GM19463 (cell line): ENCODE data around the gene GAGE12J.
"Not testable (repeated sequence)": the region's sequence is repeated elsewhere in the genome, so short reads cannot be mapped to it uniquely, and the experiment has no call there.

ENCODE experiments used
- ATAC-seq: cut with Tn5 transposase; IDR thresholded peaks from one replicate; pipeline ENCODE4 v1.9.1; 2021; ENCODE audit warnings: mild to moderate bottlenecking, moderate library complexity; ENCODE audit not compliant: unreplicated experiment

The GAGE12J gene

GRCh38 chrX:49309401-49309981 lies 12.3 kb upstream of the GAGE12J start:
- ATAC-seq: no peak

DNA sequence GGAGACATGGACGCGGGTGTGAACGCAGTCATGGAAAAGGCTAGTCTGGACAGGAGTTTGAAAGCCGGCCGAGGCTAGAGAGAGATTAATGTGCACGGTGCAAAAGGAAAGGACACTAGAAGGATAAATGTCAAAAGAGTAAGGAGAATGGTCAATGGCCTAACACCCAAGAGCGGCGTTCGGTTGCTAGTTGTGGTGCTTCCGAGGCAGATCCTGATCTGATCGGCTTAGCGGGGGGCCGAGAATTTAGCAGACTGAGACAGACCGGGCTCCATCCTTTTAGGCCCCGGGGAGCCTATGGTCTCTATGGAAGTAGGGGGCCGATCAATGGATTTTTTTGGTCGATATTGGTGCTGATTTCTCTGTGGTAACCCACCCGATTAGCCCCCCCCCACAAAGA lies 11.5 kb upstream of the GAGE12J start:
- no peak for ATAC-seq

DNA sequence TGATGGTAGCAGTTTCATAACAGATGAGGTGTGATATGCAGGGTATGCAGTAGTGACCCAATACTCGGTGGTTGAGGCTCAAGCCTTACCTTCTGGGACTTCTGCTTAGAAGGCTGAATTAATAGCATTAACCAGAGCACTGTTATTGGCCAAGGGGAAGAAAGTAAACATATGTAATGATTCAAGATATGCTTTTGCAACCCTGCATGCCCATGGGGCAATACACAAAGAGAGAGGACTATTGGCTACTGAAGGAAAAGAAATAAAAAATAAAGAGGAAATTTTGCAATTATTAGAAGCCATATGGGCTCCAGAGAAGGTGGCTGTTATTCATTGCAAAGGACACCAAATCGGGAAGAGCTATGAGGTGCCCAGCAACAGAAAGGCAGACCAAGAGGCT lies 9.7 kb upstream of the GAGE12J start:
- ATAC-seq: no peak

GRCh38 chrX:49316085-49316484 lies 5.8 kb upstream of the GAGE12J start:
- no peak for ATAC-seq

DNA sequence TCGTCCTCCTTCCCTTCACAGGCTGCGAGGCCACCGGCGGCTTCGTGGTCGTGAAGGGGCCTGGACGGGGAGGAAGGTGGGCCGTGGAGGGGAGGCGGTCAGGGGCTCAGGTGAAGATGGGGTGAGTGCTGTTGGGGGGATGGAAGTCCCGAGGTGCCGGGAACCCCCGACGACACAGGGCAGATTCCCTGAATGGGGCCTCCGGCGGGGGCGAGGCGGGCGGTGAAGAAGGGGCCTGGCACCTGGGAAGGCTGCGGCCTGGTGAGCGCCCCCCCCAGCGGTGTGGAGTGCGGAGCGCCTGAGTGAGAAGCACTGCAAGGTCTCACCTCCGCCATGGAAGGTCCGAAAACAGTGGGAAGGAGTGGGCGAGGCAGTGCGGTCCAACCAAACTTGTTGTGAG lies 429 bp downstream of the GAGE12J start:
- ATAC-seq: not testable (repeated sequence)

GRCh38 chrX:49323735-49324134 lies 1.9 kb downstream of the GAGE12J start:
- ATAC-seq: not testable (repeated sequence)

- ATAC-seq: not testable (repeated sequence)
Measured at GRCh38 chrX:49330421-49330820, 8.6 kb downstream of the GAGE12J start.

- not testable (repeated sequence) for ATAC-seq
Measured at GRCh38 chrX:49331282-49331681, 9.4 kb downstream of the GAGE12J start, which contains the start of gene GAGE13. Gene GAGE13, plus strand, starts transcription at chrX:49331582. Its CDS starts 1,156 bp downstream, at chrX:49332738.

DNA sequence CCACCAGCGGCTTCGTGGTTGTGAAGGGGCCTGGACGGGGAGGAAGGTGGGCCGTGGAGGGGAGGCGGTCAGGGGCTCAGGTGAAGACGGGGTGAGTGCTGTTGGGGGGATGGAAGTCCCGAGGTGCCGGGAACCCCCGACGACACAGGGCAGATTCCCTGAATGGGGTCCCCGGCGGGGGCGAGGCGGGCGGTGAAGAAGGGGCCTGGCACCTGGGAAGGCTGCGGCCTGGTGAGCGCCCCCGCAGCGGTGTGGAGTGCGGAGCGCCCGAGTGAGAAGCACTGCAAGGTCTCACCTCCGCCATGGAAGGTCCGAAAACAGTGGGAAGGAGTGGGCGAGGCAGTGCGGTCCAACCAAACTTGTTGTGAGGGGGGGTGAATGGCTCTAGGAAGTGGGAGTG lies 10.0 kb downstream of the GAGE12J start:
- ATAC-seq: not testable (repeated sequence)

GRCh38 chrX:49341449-49341848 lies 19.6 kb downstream of the GAGE12J start:
- not testable (repeated sequence) for ATAC-seq

DNA sequence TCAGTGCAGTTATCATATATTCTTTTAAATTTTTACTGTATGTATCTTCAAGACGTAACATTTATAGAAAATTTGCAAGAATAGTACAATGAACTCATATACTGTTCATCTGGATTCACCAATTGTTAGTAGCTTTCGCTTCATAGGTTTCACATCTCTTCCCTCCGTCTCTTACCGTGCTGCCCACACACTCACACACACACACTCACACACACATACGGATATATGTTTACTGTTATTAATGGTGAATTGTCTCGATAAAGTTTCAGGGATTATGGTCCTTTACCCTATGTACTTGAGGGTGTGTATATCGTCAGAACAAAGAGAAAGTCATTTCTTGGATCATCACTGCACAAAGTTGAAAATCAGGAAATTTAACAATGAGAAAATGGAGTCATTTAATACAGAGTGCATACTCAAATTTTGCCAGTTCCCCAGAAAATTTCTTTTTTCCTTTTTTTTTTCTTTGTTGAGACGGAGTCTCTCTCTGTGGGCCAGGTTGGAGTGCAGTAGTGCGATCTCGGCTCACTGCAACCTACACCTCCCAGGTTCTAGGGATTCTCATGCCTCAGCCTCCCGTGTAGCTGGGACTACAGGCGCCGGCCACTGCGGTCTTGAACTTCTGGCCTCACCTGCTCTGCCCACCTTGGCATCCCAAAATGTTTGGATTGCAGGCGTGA lies 22.8 kb downstream of the GAGE12J start:
- ATAC-seq: not testable (repeated sequence)

GRCh38 chrX:49345402-49345801 lies 23.6 kb downstream of the GAGE12J start:
- ATAC-seq: not testable (repeated sequence)

DNA sequence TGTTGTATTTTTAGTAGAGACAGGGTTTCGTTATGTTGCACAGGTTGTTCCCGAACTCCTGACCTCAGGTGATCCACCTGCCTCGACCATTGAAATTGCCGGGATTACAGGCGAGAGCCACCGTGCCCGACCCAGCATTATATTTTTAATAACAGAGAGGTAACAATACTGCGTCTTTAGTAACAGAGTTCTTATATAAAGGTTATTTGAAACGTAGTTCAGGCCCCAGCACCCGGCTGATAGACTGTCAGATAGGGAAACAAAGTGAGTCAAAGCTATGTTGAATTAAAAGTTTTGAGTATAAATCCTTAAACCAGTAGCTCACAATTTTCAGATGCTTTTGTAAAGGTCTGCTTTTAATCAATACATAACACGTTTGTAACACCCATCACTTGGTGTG lies 24.3 kb downstream of the GAGE12J start:
- not testable (repeated sequence) for ATAC-seq
